Measurements from ENCODE around the gene MR1. TPM values are rescaled to one million over a fixed set of nuclear protein-coding genes. Genes with fewer than 3 reads are reported as not detected.

Gene MR1
- total and polyA plus RNA-seq, 2 donors (not counting 1 experiment from before 2014, with no cell fraction given), result 41.6 to 42.1 TPM

GRCh38 chr1:181021811-181022434 is 11.9 kb upstream of the MR1 start:
- Histone ChIP-seq H3K4me1 (ENCODE audit: control insufficient read depth, extremely low read depth, insufficient read depth, low read length) (no peaks in the 10 kb centered on the region), H2AFZ (ENCODE audit: low read length) (peak overlapping the region; percentile 23), H3K9ac (ENCODE audit: insufficient read depth, low read length) (peak overlapping the region; percentile 43), H3K27me3 (ENCODE audit: control insufficient read depth, insufficient read depth, low read length) (no peaks in the 10 kb centered on the region), H3K4me3 (replicated peaks in 1 of 4; ENCODE audit: control extremely low read depth in 1 of 4, insufficient read depth in 1 of 4, low read depth in 3 of 4, low read length in 4 of 4) (peak overlapping the region; percentile 47 to 98 (median 87)), H3K79me2 (ENCODE audit: control insufficient read depth, insufficient read depth, low read length) (peaks cover 46% of the 10 kb centered on the region), H3K9me3 (ENCODE audit: control insufficient read depth, insufficient read depth, low read depth, low read length) (no peaks in the 10 kb centered on the region), H3K4me2 (ENCODE audit: extremely low read depth, insufficient read depth, low read length) (peak overlapping the region; percentile 87), H3K27ac (ENCODE audit: insufficient read depth, low read length) (peak overlapping the region; percentile 76), H4K20me1 (ENCODE audit: control insufficient read depth, extremely low read depth, insufficient read depth, low read length) (no peaks in the 10 kb centered on the region), H3K36me3 (ENCODE audit: control insufficient read depth, insufficient read depth, low read length) (no peaks in the 10 kb centered on the region)
- TF ChIP-seq EZH2 (IDR thresholded peaks at IDR 0.05; ENCODE audit: low read length, missing control alignments) (no peak), CTCF (conservative IDR thresholded peaks at IDR 0.05 in 1 of 2, IDR thresholded peaks at IDR 0.05 in 1 of 2; ENCODE audit: low read depth in 1 of 2, low read length in 2 of 2) (no peak)
- DNase-seq (ENCODE audit: low read depth in 2 of 2), result peak; percentile 50 to 76

- peaks cover 36% of the 10 kb centered on the region for H3K79me2 ChIP-seq (ENCODE audit: control insufficient read depth, insufficient read depth, low read length)
- H3K9me3 ChIP-seq (ENCODE audit: control insufficient read depth, insufficient read depth, low read depth, low read length), result no peaks in the 10 kb centered on the region
- H3K4me1 ChIP-seq (ENCODE audit: control insufficient read depth, extremely low read depth, insufficient read depth, low read length), result no peaks in the 10 kb centered on the region
- H3K27me3 ChIP-seq (ENCODE audit: control insufficient read depth, insufficient read depth, low read length), result no peaks in the 10 kb centered on the region
- no peak overlapping the region for H3K9ac ChIP-seq (ENCODE audit: insufficient read depth, low read length)
- H3K36me3 ChIP-seq (ENCODE audit: control insufficient read depth, insufficient read depth, low read length), result no peaks in the 10 kb centered on the region
- peak overlapping the region; percentile 18 for H2AFZ ChIP-seq (ENCODE audit: low read length)
- peak overlapping the region; percentile 12 to 46 (median 32) for H3K4me3 ChIP-seq (replicated peaks in 1 of 4; ENCODE audit: control extremely low read depth in 1 of 4, insufficient read depth in 1 of 4, low read depth in 3 of 4, low read length in 4 of 4)
- no peak for TF ChIP-seq CTCF (conservative IDR thresholded peaks at IDR 0.05 in 1 of 2, IDR thresholded peaks at IDR 0.05 in 1 of 2; ENCODE audit: low read depth in 1 of 2, low read length in 2 of 2)
- TF ChIP-seq EZH2 (IDR thresholded peaks at IDR 0.05; ENCODE audit: low read length, missing control alignments), result no peak
- no peak for DNase-seq (ENCODE audit: low read depth in 2 of 2)
- H3K27ac ChIP-seq (ENCODE audit: insufficient read depth, low read length), result no peak overlapping the region
- H4K20me1 ChIP-seq (ENCODE audit: control insufficient read depth, extremely low read depth, insufficient read depth, low read length), result no peaks in the 10 kb centered on the region
- H3K4me2 ChIP-seq (ENCODE audit: extremely low read depth, insufficient read depth, low read length), result peak overlapping the region; percentile 65
Observed at GRCh38 chr1:181023265-181024057, 10.3 kb upstream of the MR1 start.

- Histone ChIP-seq H3K79me2 (ENCODE audit: control insufficient read depth, insufficient read depth, low read length) (no peaks in the 10 kb centered on the region), H3K4me1 (ENCODE audit: control insufficient read depth, extremely low read depth, insufficient read depth, low read length) (peaks cover 2% of the 10 kb centered on the region), H3K27me3 (ENCODE audit: control insufficient read depth, insufficient read depth, low read length) (no peaks in the 10 kb centered on the region), H3K27ac (ENCODE audit: insufficient read depth, low read length) (peak overlapping the region; percentile 4), H3K4me3 (replicated peaks in 1 of 4; ENCODE audit: control extremely low read depth in 1 of 4, insufficient read depth in 1 of 4, low read depth in 3 of 4, low read length in 4 of 4) (no peak overlapping the region), H3K4me2 (ENCODE audit: extremely low read depth, insufficient read depth, low read length) (no peak overlapping the region), H3K9me3 (ENCODE audit: control insufficient read depth, insufficient read depth, low read depth, low read length) (no peaks in the 10 kb centered on the region), H4K20me1 (ENCODE audit: control insufficient read depth, extremely low read depth, insufficient read depth, low read length) (no peaks in the 10 kb centered on the region), H3K9ac (ENCODE audit: insufficient read depth, low read length) (no peak overlapping the region), H2AFZ (ENCODE audit: low read length) (no peak overlapping the region), H3K36me3 (ENCODE audit: control insufficient read depth, insufficient read depth, low read length) (no peaks in the 10 kb centered on the region)
- DNase-seq (ENCODE audit: low read depth in 2 of 2), result peak; percentile 46 to 57
- TF ChIP-seq CTCF (conservative IDR thresholded peaks at IDR 0.05 in 1 of 2, IDR thresholded peaks at IDR 0.05 in 1 of 2; ENCODE audit: low read depth in 1 of 2, low read length in 2 of 2), result no peak
Observed at GRCh38 chr1:181028196-181028595, 5.6 kb upstream of the MR1 start.
